GM12891 (cell line): ENCODE data around the gene CCNI2.

Experiments
- DNase-seq: peaks from one replicate; pipeline ENCODE4 v3.0.0; 2011; ENCODE audit warnings: low spot score; ENCODE audit not compliant: insufficient read length
- FAIRE-seq: peaks from 2 replicates; lab custom pipeline; 2011; peaks lifted over from hg19 to GRCh38; lab: Jason Lieb, UNC
- PAX5 ChIP-seq: IDR thresholded peaks from 2 replicates; pipeline ENCODE4 v1.6.1; 2011; ENCODE audit warnings: low read length, moderate library complexity, mild to moderate bottlenecking; ENCODE audit not compliant: insufficient read depth, severe bottlenecking
- POLR2A ChIP-seq: IDR thresholded peaks from 2 replicates; pipeline ENCODE4 v1.6.1; 2011; ENCODE audit warnings: low read depth, low read length, control low read depth
- POLR2AphosphoS5 ChIP-seq: IDR thresholded peaks from 2 replicates; pipeline ENCODE4 v1.6.1; 2011; ENCODE audit warnings: low read depth, low read length, control low read depth
- POU2F2 ChIP-seq: IDR thresholded peaks from 2 replicates; pipeline ENCODE4 v1.6.1; 2011; ENCODE audit warnings: low read depth, mild to moderate bottlenecking, control low read depth, low read length, moderate library complexity
- SPI1 ChIP-seq: IDR thresholded peaks from 2 replicates; pipeline ENCODE4 v1.6.1; 2011; ENCODE audit warnings: low read depth, low read length, control low read depth
- TAF1 ChIP-seq: IDR thresholded peaks from 2 replicates; pipeline ENCODE4 v1.6.1; 2011; ENCODE audit warnings: low read depth, low read length, control low read depth

The CCNI2 gene

GRCh38 chr5:132758451-132758850 lies 11.2 kb downstream of the CCNI2 start:
- FAIRE-seq (no peak), DNase-seq (no peak)
- no peak for TF ChIP-seq POLR2AphosphoS5
- no peak for TF ChIP-seq PAX5
- TF ChIP-seq POLR2A = no peak
- no peak for TF ChIP-seq SPI1
- no peak for TF ChIP-seq POU2F2
- no peak for TF ChIP-seq TAF1

- FAIRE-seq = no peak
- TF ChIP-seq PAX5 (no peak), POLR2AphosphoS5 (no peak), TAF1 (no peak), POU2F2 (no peak), POLR2A (no peak), SPI1 (no peak)
- no peak for DNase-seq
These were observed 12.2 kb downstream of the CCNI2 start for GRCh38 chr5:132759114-132760048.

- no peak for DNase-seq
- FAIRE-seq = no peak
- TF ChIP-seq POLR2A (no peak), TAF1 (no peak), POU2F2 (no peak), SPI1 (no peak), POLR2AphosphoS5 (no peak), PAX5 (no peak)
These were observed 12.8 kb downstream of the CCNI2 start for GRCh38 chr5:132760049-132760420.

- DNase-seq (no peak), FAIRE-seq (no peak)
- TF ChIP-seq POU2F2 = no peak
- TF ChIP-seq POLR2A = no peak
- no peak for TF ChIP-seq POLR2AphosphoS5
- no peak for TF ChIP-seq SPI1
- no peak for TF ChIP-seq PAX5
- no peak for TF ChIP-seq TAF1
These were observed 13.5 kb downstream of the CCNI2 start for GRCh38 chr5:132760601-132761317.

GRCh38 chr5:132761321-132762240 lies 14.4 kb downstream of the CCNI2 start:
- FAIRE-seq (no peak), DNase-seq (no peak)
- TF ChIP-seq POLR2AphosphoS5 (no peak), TAF1 (no peak), SPI1 (no peak), POLR2A (no peak), POU2F2 (no peak), PAX5 (no peak)

- DNase-seq = no peak
- no peak for FAIRE-seq
- TF ChIP-seq SPI1 = no peak
- no peak for TF ChIP-seq POLR2AphosphoS5
- TF ChIP-seq POU2F2 = no peak
- TF ChIP-seq TAF1 = no peak
- TF ChIP-seq PAX5 = no peak
- TF ChIP-seq POLR2A = no peak
These were observed 15.2 kb downstream of the CCNI2 start for GRCh38 chr5:132762246-132763000.

- TF ChIP-seq POLR2AphosphoS5 (no peak), SPI1 (no peak), TAF1 (no peak), POLR2A (no peak)
- FAIRE-seq (no peak), DNase-seq (no peak)
These were observed 16.2 kb downstream of the CCNI2 start for GRCh38 chr5:132763181-132764036.

- DNase-seq (no peak), FAIRE-seq (no peak)
- TF ChIP-seq SPI1 (no peak), POU2F2 (no peak), POLR2AphosphoS5 (no peak), TAF1 (no peak), PAX5 (no peak), POLR2A (no peak)
These were observed 16.8 kb downstream of the CCNI2 start for GRCh38 chr5:132764051-132764450.
